Measurements from ENCODE around the gene TLR9. TPM values are rescaled to one million over a fixed set of nuclear protein-coding genes. Genes with fewer than 3 reads are reported as not detected.

The TLR9 gene
- polyA plus RNA-seq, 1 experiment: 0.07 TPM

GRCh38 chr3:52269776-52270175, 44.3 kb upstream of the TLR9 start:
- ChIA-PET POLR2A (no interaction called here), CTCF (interaction anchor here (1.2 kb wide), 1 partner anchor 32 kb away, joined by 4 read pairs; no protein-coding TSS in a partner anchor)
- H3K36me3 ChIP-seq (ENCODE audit: control insufficient read depth, insufficient read depth, low read length): peaks cover 16% of the 10 kb centered on the region
- TF ChIP-seq, protein P1, sequence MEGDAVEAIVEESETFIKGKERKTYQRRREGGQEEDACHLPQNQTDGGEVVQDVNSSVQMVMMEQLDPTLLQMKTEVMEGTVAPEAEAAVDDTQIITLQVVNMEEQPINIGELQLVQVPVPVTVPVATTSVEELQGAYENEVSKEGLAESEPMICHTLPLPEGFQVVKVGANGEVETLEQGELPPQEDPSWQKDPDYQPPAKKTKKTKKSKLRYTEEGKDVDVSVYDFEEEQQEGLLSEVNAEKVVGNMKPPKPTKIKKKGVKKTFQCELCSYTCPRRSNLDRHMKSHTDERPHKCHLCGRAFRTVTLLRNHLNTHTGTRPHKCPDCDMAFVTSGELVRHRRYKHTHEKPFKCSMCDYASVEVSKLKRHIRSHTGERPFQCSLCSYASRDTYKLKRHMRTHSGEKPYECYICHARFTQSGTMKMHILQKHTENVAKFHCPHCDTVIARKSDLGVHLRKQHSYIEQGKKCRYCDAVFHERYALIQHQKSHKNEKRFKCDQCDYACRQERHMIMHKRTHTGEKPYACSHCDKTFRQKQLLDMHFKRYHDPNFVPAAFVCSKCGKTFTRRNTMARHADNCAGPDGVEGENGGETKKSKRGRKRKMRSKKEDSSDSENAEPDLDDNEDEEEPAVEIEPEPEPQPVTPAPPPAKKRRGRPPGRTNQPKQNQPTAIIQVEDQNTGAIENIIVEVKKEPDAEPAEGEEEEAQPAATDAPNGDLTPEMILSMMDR (IDR thresholded peaks at IDR 0.05; ENCODE audit: insufficient read depth, low read depth, low read length): no peak
- no peak for DNase-seq (ENCODE audit: low read depth)
- H3K4me3 ChIP-seq (ENCODE audit: low read depth, low read length): no peak overlapping the region
- H3K27me3 ChIP-seq (ENCODE audit: control insufficient read depth, insufficient read depth, low read length): no peaks in the 10 kb centered on the region

- DNase-seq (ENCODE audit: low read depth): no peak
- H3K36me3 ChIP-seq (ENCODE audit: control insufficient read depth, insufficient read depth, low read length): peaks cover 15% of the 10 kb centered on the region
- CTCF ChIA-PET: interaction anchor here (1.6 kb wide), 2 partner anchors 12 to 48 kb away, joined by 4 to 5 read pairs; no protein-coding TSS in a partner anchor
- H3K27me3 ChIP-seq (ENCODE audit: control insufficient read depth, insufficient read depth, low read length): no peaks in the 10 kb centered on the region
- POLR2A ChIA-PET: no interaction called here
- no peak overlapping the region for H3K4me3 ChIP-seq (ENCODE audit: low read depth, low read length)
- TF ChIP-seq, protein P1 (IDR thresholded peaks at IDR 0.05; ENCODE audit: insufficient read depth, low read depth, low read length): no peak
Measured at GRCh38 chr3:52268036-52268435, 42.6 kb upstream of the TLR9 start.

- no peak overlapping the region for H3K4me3 ChIP-seq (ENCODE audit: low read depth, low read length)
- POLR2A ChIA-PET: no interaction called here
- no peaks in the 10 kb centered on the region for H3K27me3 ChIP-seq (ENCODE audit: control insufficient read depth, insufficient read depth, low read length)
- H3K36me3 ChIP-seq (ENCODE audit: control insufficient read depth, insufficient read depth, low read length): peaks cover 17% of the 10 kb centered on the region
- DNase-seq (ENCODE audit: low read depth): no peak
- TF ChIP-seq, protein P1 (IDR thresholded peaks at IDR 0.05; ENCODE audit: insufficient read depth, low read depth, low read length): no peak
- CTCF ChIA-PET: no interaction called here
Measured at GRCh38 chr3:52265387-52265786, 39.9 kb upstream of the TLR9 start.

GRCh38 chr3:52262447-52262846, 37.0 kb upstream of the TLR9 start:
- ChIA-PET POLR2A (no interaction called here), CTCF (interaction anchor here (0.8 to 1.4 kb wide), 3 partner anchors 14 to 77 kb away, joined by 3 to 4 read pairs (median 3); no protein-coding TSS in a partner anchor)
- no peak for DNase-seq (ENCODE audit: low read depth)
- H3K27me3 ChIP-seq (ENCODE audit: control insufficient read depth, insufficient read depth, low read length): no peaks in the 10 kb centered on the region
- no peak overlapping the region for H3K4me3 ChIP-seq (ENCODE audit: low read depth, low read length)
- H3K36me3 ChIP-seq (ENCODE audit: control insufficient read depth, insufficient read depth, low read length): peaks cover 24% of the 10 kb centered on the region
- TF ChIP-seq, protein P1 (IDR thresholded peaks at IDR 0.05; ENCODE audit: insufficient read depth, low read depth, low read length): no peak

GRCh38 chr3:52259448-52259847, 34.0 kb upstream of the TLR9 start:
- DNase-seq (ENCODE audit: low read depth): no peak
- Histone ChIP-seq H3K4me3 (ENCODE audit: low read depth, low read length) (no peak overlapping the region), H3K36me3 (ENCODE audit: control insufficient read depth, insufficient read depth, low read length) (peaks cover 29% of the 10 kb centered on the region), H3K27me3 (ENCODE audit: control insufficient read depth, insufficient read depth, low read length) (no peaks in the 10 kb centered on the region)
- ChIA-PET CTCF (interaction anchor here (1.6 to 1.7 kb wide), 2 partner anchors 13 to 17 kb away, joined by 3 to 4 read pairs; no protein-coding TSS in a partner anchor), POLR2A (no interaction called here)
- TF ChIP-seq, protein P1 (IDR thresholded peaks at IDR 0.05; ENCODE audit: insufficient read depth, low read depth, low read length): no peak
